HG03460 (cell line): ENCODE measurements around the gene PML.
"Not testable (repeated sequence)": the region's sequence is repeated elsewhere in the genome, so short reads cannot be mapped to it uniquely, and the experiment has no call there.

Experiments
- ATAC-seq: cut with Tn5 transposase; IDR thresholded peaks from one replicate; pipeline ENCODE4 v1.9.1; 2021; ENCODE audit not compliant: unreplicated experiment

The PML gene

GRCh38 chr15:73957276-73957675 lies 37.2 kb upstream of the PML start:
- no peak for ATAC-seq

GRCh38 chr15:73957785-73958184 lies 36.7 kb upstream of the PML start:
- no peak for ATAC-seq

GRCh38 chr15:73959012-73959581 lies 35.4 kb upstream of the PML start:
- ATAC-seq, result no peak

- ATAC-seq, result no peak
Measured at GRCh38 chr15:73959801-73960200, 34.7 kb upstream of the PML start.

GRCh38 chr15:73960472-73961070 lies 33.9 kb upstream of the PML start:
- not testable (repeated sequence) for ATAC-seq

- no peak for ATAC-seq
Measured at GRCh38 chr15:73962433-73962832, 32.1 kb upstream of the PML start.

- no peak for ATAC-seq
Measured at GRCh38 chr15:73964736-73965093, 29.8 kb upstream of the PML start.

GRCh38 chr15:73965094-73965757 lies 29.3 kb upstream of the PML start:
- peak; percentile 7 for ATAC-seq

- ATAC-seq, result peak; percentile 58
Measured at GRCh38 chr15:73965758-73966113, 28.8 kb upstream of the PML start.

GRCh38 chr15:73968461-73968860 lies 26.1 kb upstream of the PML start:
- ATAC-seq, result no peak

GRCh38 chr15:73969151-73969759 lies 25.3 kb upstream of the PML start:
- no peak for ATAC-seq

GRCh38 chr15:73972984-73973682 lies 21.4 kb upstream of the PML start:
- ATAC-seq, result no peak

GRCh38 chr15:73973683-73974200 lies 20.8 kb upstream of the PML start:
- not testable (repeated sequence) for ATAC-seq

GRCh38 chr15:73975440-73976125 lies 18.9 kb upstream of the PML start:
- ATAC-seq, result not testable (repeated sequence)

- no peak for ATAC-seq
Measured at GRCh38 chr15:73978896-73979295, 15.6 kb upstream of the PML start.

- ATAC-seq, result no peak
Measured at GRCh38 chr15:73979636-73980035, 14.9 kb upstream of the PML start.

- ATAC-seq, result no peak
Measured at GRCh38 chr15:73981761-73982221, 12.7 kb upstream of the PML start.

GRCh38 chr15:73982222-73982962 lies 12.1 kb upstream of the PML start:
- ATAC-seq, result no peak

- no peak for ATAC-seq
Measured at GRCh38 chr15:73983211-73983727, 11.2 kb upstream of the PML start.

- no peak for ATAC-seq
Measured at GRCh38 chr15:73983773-73984172, 10.7 kb upstream of the PML start.
